ENCODE results near the gene ROGDI.

Gene ROGDI

DNA sequence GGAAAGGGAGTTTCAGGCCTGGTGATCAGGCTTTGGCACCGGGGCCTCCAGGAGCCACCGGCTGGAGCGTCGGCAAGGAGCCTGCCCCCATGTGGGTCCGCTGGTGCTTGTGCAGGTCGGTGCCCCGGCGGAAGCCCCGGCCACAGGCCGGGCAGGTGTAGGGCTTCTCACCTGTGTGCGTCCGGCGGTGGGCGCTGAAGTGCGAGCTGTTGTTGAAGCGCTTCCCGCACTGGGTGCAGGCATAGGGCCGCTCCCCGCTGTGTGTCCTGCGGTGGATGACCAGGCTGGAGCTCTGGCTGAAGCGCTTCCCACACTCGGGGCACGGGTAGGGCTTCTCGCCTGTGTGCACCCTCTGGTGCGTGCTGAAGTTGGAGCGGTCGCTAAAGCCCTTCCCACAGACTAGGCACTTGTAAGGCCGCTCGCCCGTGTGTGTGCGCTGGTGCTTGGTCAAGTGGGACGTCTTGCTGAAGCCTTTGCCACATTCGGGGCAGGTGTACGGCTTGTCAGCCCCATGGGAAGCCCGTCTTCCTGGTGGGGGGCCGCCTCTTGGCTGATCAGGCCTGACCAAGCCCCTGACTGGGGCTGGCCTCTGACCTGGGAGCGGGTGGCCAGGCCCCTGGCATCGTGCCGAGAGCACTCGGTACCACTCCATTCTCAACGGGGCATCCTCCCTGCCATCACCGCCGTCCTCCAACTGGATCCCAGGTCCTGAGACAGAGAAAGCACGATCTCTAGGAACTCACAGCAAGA is 49.9 kb downstream of the ROGDI start:
- Histone ChIP-seq H3K27me3 (ENCODE audit: low read depth, low read length) (no peaks in the 10 kb centered on the region), H3K4me1 (ENCODE audit: low read length) (peaks cover 9% of the 10 kb centered on the region), H3K4me2 (ENCODE audit: low read length) (no peak overlapping the region), H3K36me3 (replicated peaks; ENCODE audit: low read depth, low read length) (peaks cover 24% of the 10 kb centered on the region), H3K4me3 (ENCODE audit: low read length) (no peak overlapping the region), H4K20me1 (ENCODE audit: insufficient read depth, low read length) (no peaks in the 10 kb centered on the region), H3K9me3 (ENCODE audit: insufficient read depth, low read length) (no peaks in the 10 kb centered on the region), H3K9ac (ENCODE audit: low read length) (no peak overlapping the region), H2AFZ (ENCODE audit: low read depth, low read length) (no peak overlapping the region), H3K27ac (ENCODE audit: low read length) (no peak overlapping the region), H3K79me2 (ENCODE audit: low read length) (no peaks in the 10 kb centered on the region)
- no peak for TF ChIP-seq EZH2phosphoT487 (IDR thresholded peaks at IDR 0.05; ENCODE audit: low read depth)
- TF ChIP-seq, protein P1, sequence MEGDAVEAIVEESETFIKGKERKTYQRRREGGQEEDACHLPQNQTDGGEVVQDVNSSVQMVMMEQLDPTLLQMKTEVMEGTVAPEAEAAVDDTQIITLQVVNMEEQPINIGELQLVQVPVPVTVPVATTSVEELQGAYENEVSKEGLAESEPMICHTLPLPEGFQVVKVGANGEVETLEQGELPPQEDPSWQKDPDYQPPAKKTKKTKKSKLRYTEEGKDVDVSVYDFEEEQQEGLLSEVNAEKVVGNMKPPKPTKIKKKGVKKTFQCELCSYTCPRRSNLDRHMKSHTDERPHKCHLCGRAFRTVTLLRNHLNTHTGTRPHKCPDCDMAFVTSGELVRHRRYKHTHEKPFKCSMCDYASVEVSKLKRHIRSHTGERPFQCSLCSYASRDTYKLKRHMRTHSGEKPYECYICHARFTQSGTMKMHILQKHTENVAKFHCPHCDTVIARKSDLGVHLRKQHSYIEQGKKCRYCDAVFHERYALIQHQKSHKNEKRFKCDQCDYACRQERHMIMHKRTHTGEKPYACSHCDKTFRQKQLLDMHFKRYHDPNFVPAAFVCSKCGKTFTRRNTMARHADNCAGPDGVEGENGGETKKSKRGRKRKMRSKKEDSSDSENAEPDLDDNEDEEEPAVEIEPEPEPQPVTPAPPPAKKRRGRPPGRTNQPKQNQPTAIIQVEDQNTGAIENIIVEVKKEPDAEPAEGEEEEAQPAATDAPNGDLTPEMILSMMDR (IDR thresholded peaks at IDR 0.05; ENCODE audit: low read depth, low read length): no peak

DNA sequence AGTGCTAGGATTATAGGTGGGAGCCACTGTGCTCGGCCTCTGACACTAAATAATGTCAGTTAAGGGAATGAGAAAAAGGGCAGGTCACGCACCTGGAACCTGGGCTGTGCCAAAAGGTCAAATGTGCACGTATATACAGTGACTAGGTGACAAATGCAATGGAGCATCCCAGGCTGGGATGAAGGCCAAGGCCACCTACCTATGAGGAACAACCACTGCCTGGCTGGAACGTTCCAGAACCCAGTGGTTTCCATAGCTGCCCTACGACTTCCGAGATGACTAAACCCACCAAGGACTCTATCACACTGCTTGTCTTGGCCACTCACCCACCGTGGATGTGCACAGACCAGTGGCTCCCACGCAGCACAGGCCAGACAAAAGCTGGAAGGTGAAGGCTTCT is 51.5 kb downstream of the ROGDI start:
- Histone ChIP-seq H3K27ac (ENCODE audit: low read length) (no peak overlapping the region), H3K4me2 (ENCODE audit: low read length) (no peak overlapping the region), H3K4me1 (ENCODE audit: low read length) (peaks cover 16% of the 10 kb centered on the region), H3K9ac (ENCODE audit: low read length) (no peak overlapping the region), H2AFZ (ENCODE audit: low read depth, low read length) (no peak overlapping the region), H3K79me2 (ENCODE audit: low read length) (no peaks in the 10 kb centered on the region), H3K36me3 (replicated peaks; ENCODE audit: low read depth, low read length) (peaks cover 21% of the 10 kb centered on the region), H3K4me3 (ENCODE audit: low read length) (no peak overlapping the region), H3K27me3 (ENCODE audit: low read depth, low read length) (no peaks in the 10 kb centered on the region), H3K9me3 (ENCODE audit: insufficient read depth, low read length) (no peaks in the 10 kb centered on the region), H4K20me1 (ENCODE audit: insufficient read depth, low read length) (no peaks in the 10 kb centered on the region)
- TF ChIP-seq EZH2phosphoT487 (IDR thresholded peaks at IDR 0.05; ENCODE audit: low read depth): no peak
- TF ChIP-seq, protein P1 (IDR thresholded peaks at IDR 0.05; ENCODE audit: low read depth, low read length): no peak

DNA sequence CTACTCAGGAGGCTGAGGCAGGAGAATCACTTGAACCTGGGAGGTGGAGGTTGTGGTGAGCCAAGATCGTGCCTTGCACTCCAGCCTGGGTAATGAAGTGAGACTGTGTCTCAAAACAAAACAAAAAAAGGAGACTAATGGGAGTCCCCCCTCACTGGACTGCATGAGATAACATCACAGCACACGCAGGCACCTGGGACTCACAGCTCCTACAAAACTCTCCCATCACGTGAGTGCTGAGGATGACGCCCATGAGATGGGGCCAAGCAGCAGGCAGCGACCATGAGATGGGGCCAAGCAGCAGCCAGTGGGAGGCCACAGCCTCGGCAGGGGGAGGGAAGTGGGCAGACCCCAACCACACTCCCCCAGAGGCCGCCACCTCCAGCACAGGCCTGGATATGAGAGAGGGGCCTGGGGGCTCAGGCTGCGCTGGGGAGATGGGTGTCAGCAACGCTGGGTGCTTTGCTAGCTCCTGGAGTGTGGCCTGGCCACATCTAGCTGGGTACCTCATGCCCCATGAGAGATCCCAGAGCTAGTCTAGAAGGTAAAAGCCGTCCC is 52.7 kb downstream of the ROGDI start:
- TF ChIP-seq, protein P1 (IDR thresholded peaks at IDR 0.05; ENCODE audit: low read depth, low read length): no peak
- no peak for TF ChIP-seq EZH2phosphoT487 (IDR thresholded peaks at IDR 0.05; ENCODE audit: low read depth)
- Histone ChIP-seq H3K27me3 (ENCODE audit: low read depth, low read length) (no peaks in the 10 kb centered on the region), H4K20me1 (ENCODE audit: insufficient read depth, low read length) (no peaks in the 10 kb centered on the region), H2AFZ (ENCODE audit: low read depth, low read length) (no peak overlapping the region), H3K9me3 (ENCODE audit: insufficient read depth, low read length) (no peaks in the 10 kb centered on the region), H3K79me2 (ENCODE audit: low read length) (no peaks in the 10 kb centered on the region), H3K9ac (ENCODE audit: low read length) (no peak overlapping the region), H3K4me3 (ENCODE audit: low read length) (no peak overlapping the region), H3K27ac (ENCODE audit: low read length) (no peak overlapping the region), H3K4me2 (ENCODE audit: low read length) (no peak overlapping the region), H3K36me3 (replicated peaks; ENCODE audit: low read depth, low read length) (peaks cover 12% of the 10 kb centered on the region), H3K4me1 (ENCODE audit: low read length) (peaks cover 22% of the 10 kb centered on the region)

DNA sequence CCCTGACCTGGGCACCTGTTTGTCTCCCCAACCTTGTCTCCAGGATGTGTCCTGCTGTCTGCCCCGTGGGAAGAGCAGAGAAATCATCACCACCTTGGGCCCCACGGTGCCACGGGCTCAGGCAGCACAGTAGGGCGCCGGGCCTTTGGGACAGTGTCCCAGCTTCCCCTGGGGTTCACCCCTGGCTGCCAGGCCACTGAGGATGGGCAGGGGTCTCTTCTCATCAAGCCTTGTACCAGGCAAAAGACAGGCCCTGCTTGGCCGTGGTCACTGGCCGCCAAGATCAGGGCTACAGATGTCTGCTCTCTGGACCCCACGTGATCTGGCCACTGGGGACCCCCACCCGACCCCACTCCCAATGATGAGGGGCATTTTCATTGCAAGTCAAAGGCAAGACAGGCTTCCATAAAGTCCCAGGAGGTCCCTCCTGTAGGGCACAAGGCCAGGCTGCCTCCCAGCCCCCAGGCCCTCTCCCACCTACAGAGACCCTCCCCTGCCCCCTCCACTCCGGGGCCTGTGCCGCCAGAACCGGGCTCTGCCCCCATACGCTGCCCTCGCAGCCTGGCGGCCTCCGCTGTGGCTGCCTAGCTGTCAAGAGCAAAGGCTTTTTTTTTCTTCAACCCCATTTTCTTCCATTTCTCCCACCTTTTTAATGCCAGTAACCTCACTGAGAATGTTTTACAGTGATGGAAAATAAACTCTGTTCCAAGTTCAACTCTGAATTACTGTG is 53.6 kb downstream of the ROGDI start:
- Histone ChIP-seq H3K4me1 (ENCODE audit: low read length) (peaks cover 31% of the 10 kb centered on the region), H3K4me3 (ENCODE audit: low read length) (no peak overlapping the region), H3K9ac (ENCODE audit: low read length) (no peak overlapping the region), H2AFZ (ENCODE audit: low read depth, low read length) (no peak overlapping the region), H3K27ac (ENCODE audit: low read length) (no peak overlapping the region), H3K4me2 (ENCODE audit: low read length) (no peak overlapping the region), H4K20me1 (ENCODE audit: insufficient read depth, low read length) (no peaks in the 10 kb centered on the region), H3K36me3 (replicated peaks; ENCODE audit: low read depth, low read length) (peaks cover 10% of the 10 kb centered on the region), H3K27me3 (ENCODE audit: low read depth, low read length) (no peaks in the 10 kb centered on the region), H3K79me2 (ENCODE audit: low read length) (no peaks in the 10 kb centered on the region), H3K9me3 (ENCODE audit: insufficient read depth, low read length) (no peaks in the 10 kb centered on the region)
- TF ChIP-seq, protein P1 (IDR thresholded peaks at IDR 0.05; ENCODE audit: low read depth, low read length): no peak
- no peak for TF ChIP-seq EZH2phosphoT487 (IDR thresholded peaks at IDR 0.05; ENCODE audit: low read depth)
